Vagina (tissue), 2 donors: ENCODE results near the gene TMEM54.

ENCODE experiments used
- CTCF ChIP-seq, 3 experiments: fragments of 450-650 bp in 2 of 3; fragments of 200-600 bp in 1 of 3; sonication (generic) in 1 of 3; IDR thresholded peaks; one replicate each; pipeline ENCODE4 v1.5.1; 2017 to 2019; ENCODE audit warnings: antibody characterized with exemption in 3 of 3, mild to moderate bottlenecking in 2 of 3, moderate library complexity in 2 of 3
- POLR2A ChIP-seq, 2 donors: fragments of 450-650 bp; IDR thresholded peaks; one replicate each; pipeline ENCODE4 v1.6.1; 2017; ENCODE audit warnings: antibody characterized with exemption in 2 of 2, mild to moderate bottlenecking in 2 of 2, moderate library complexity in 2 of 2
- POLR2AphosphoS5 ChIP-seq, 2 donors: sonication (generic); formaldehyde crosslinking; IDR thresholded peaks; one replicate each; pipeline ENCODE4 v1.9.0; 2017; ENCODE audit warnings: antibody characterized with exemption in 2 of 2, mild to moderate bottlenecking in 2 of 2, low read depth in 1 of 2; ENCODE audit not compliant: insufficient read depth in 1 of 2

GRCh38 chr1:32889731-32890278 is 11.4 kb downstream of the TMEM54 start:
- TF ChIP-seq CTCF (IDR thresholded peaks at IDR 0.05) = no peak
- TF ChIP-seq POLR2A (IDR thresholded peaks at IDR 0.05) = no peak
- TF ChIP-seq POLR2AphosphoS5 (IDR thresholded peaks at IDR 0.05; ENCODE audit: insufficient read depth in 1 of 2, low read depth in 1 of 2) = no peak
